Epithelial cell of esophagus (primary cell): ENCODE results near the gene PIK3R5.

Source experiments
- DNase-seq: peaks from one replicate; pipeline ENCODE4 v3.0.0; 2010; ENCODE audit warnings: low read depth
- H3K4me3 ChIP-seq: 2 replicates; pipeline ENCODE4 v1.5.1; 2011; ENCODE audit warnings: mild to moderate bottlenecking, low read length, control low read depth
- CTCF ChIP-seq: IDR thresholded peaks from 2 replicates; pipeline ENCODE4 v1.5.1; 2011; ENCODE audit warnings: low read depth, mild to moderate bottlenecking, low read length, control low read depth, inconsistent platforms; ENCODE audit not compliant: insufficient read depth; ENCODE audit errors: missing control alignments

Gene PIK3R5

DNA sequence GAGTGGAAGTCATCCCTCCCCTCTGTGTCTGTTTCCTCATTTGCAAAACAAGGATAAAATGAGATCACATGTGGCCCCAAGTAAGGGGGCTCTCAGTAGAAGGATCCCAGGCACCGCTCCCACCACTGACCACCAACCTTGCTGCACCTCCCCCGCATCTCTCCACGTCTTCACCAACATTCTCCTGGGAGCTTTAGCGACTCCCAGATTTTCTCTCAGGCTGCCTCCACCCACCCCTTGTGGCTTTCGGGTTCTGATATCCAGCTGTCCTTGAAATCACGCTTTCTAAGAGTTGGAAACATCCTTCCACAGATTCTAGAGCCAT lies 39.4 kb upstream of the PIK3R5 start:
- H3K4me3 ChIP-seq, result no peak overlapping the region

DNA sequence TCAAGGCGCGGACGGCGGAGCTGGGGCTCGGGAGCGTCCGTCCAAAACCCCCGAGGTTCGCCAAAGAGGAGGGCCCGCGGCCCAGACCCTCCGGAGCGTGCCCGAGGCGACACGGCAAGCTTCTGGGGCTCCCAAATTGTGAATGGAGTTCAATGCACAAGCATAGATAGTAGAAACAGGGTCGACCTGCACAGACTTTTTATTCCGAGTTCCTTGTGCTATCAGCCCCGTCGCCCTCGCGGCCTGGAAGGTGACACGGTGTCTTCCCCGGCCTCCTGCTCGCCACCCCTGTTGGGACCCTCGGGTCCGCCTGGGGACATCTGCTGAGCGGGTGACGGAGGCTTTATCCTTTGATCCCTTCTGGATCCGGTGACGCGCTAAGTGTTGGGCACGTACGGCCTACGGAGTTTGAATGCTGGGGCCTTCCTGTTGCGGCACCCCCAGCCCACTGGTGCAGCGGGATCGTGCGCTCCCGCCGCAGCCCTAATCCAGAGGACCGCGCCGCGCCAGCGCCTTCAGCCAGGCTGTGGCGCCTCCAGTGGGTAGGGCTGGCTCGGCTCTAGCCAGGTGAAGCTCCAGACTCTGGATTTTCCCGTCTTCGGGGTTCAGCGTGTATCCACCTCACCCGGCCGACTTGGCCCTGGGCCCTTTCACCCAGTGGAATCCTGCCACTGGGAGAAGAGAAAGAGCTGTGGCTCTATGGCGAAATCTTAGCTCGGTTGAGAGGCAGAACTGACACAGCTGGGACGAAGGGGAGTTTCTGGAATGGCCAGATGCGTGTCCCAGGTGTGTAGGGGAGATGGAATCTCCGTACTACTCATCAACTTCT lies 38.8 kb upstream of the PIK3R5 start:
- no peak for TF ChIP-seq CTCF
- H3K4me3 ChIP-seq, result no peak overlapping the region
- DNase-seq, result no peak

More for the DNA sequence above, 39.4 kb upstream of the PIK3R5 start:
- no peak for DNase-seq
- TF ChIP-seq CTCF, result no peak

- no peak for TF ChIP-seq CTCF
- no peak for DNase-seq
- no peak overlapping the region for H3K4me3 ChIP-seq
Observed at GRCh38 chr17:9003355-9004131, 38.0 kb upstream of the PIK3R5 start.

DNA sequence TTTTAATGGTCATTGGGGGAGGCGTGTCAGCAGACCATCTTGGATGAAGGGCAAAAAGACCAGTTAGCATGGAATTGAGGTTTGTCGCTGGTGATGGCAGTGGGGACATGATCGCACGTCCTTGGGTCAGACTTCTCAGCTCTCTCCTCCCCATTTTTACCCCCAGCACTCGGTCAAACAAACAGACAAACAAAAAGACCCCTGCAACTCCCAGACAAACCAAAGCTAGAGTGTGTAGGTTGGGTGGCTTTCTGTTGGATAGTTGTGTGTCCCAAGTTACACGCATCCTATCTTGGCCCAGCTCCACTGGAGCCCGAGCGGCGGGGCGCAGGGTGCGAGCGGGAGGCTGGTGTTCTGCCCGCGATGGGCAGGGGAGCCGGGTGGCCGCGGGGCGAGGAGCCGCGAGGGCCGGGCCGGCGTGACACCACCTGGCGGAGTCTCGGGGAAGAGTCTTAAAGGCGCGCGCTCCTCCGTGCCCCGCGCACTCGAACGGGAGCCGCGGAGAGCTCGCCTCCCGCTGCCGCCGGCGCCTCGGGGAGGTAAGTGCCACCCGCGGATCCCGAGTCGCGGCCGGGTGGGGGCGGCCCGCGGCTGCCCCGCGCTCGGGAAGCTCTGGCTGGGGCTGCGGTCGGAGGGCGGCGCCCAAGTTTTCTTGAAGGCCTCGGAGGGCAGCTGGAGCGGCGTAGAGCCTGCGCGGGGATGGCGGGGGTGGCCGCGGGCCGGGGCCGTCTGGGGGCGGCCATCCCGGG lies 37.3 kb upstream of the PIK3R5 start:
- H3K4me3 ChIP-seq, result no peak overlapping the region

DNA sequence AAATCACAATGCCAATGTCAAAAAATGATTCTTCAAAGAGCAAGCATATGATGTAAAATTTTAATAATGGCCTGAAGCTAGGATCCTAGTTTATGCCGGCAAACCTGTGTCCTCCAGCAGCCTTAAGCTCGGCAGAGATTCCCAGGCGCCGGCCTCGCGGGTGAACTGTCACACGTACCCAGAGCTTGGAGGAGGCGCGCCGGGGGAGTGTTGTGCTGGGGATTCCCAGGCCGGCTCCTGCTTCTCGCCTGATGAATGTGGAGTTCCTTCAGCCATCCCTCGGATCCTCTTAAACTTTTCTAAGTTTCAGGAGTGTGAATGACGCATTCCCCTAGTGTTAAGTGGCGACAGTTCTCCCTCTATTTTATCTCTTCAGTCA lies 36.7 kb upstream of the PIK3R5 start:
- H3K4me3 ChIP-seq, result no peak overlapping the region
- DNase-seq, result no peak
- TF ChIP-seq CTCF, result no peak

More for the DNA sequence above, 37.3 kb upstream of the PIK3R5 start:
- peak; percentile 23 for DNase-seq
- no peak for TF ChIP-seq CTCF

DNA sequence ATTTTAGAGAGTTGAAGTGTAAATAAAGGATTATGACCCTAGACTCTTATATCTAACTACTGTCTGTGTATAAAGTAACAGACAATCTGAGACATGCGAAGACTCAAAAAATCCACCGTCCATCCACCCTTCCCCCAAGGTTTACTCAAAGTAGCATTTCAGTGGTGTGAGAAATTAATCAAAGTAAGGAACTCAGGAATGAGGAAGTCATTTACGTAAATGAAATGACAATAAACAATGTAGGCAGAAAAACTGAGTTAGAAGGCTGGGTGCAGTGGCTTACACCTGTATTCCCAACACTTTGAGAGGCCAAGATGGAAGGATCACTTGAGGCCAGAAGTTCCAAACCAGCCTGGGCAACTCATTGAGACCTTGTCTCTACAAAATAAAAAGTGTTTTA lies 36.1 kb upstream of the PIK3R5 start:
- H3K4me3 ChIP-seq, result no peak overlapping the region
- TF ChIP-seq CTCF, result no peak
- DNase-seq, result no peak
